PC-9 (cell line): ENCODE data around the gene FAF1. TPM values are rescaled to one million over a fixed set of nuclear protein-coding genes. Genes with fewer than 3 reads are reported as not detected.
"Not testable (repeated sequence)": the region's sequence is repeated elsewhere in the genome, so short reads cannot be mapped to it uniquely, and the experiment has no call there.

ENCODE experiments used
- BruUV-seq: library from RNA; stranded (reverse); fragments of 400-500 nt; replicated peaks from 2 replicates; lab custom pipeline; 2021; lab: Mats Ljungman, UMichigan
- CTCF ChIA-PET: fragments of 300-600 bp; sonication (Branson Sonifier 250); formaldehyde crosslinking; loops from one replicate; lab custom pipeline; 2022; ENCODE audit warnings: antibody characterized with exemption; lab: Charles Lee
- POLR2A ChIA-PET: fragments of 300-600 bp; sonication (Branson Sonifier 250); formaldehyde crosslinking; loops from one replicate; lab custom pipeline; 2022; ENCODE audit warnings: antibody characterized with exemption; ENCODE audit not compliant: unreplicated experiment; lab: Charles Lee
- DNase-seq, 2 experiments: peaks; one replicate each; pipeline versions ENCODE4 v3.0.0 to v3.0.0-alpha.2; 2015 to 2022; ENCODE audit warnings: mixed read lengths in 1 of 2
- H2AFZ ChIP-seq: fragments of 200-600 bp; sonication (generic); 2 replicates; pipeline ENCODE4 v1.8.1; 2017; ENCODE audit warnings: antibody characterized with exemption
- H3F3A ChIP-seq: fragments of 200-600 bp; sonication (generic); 2 replicates; pipeline ENCODE4 v1.8.1; 2017; ENCODE audit warnings: antibody characterized with exemption, mild to moderate bottlenecking, low read depth; ENCODE audit not compliant: insufficient read depth
- H3K27ac ChIP-seq: fragments of 200-600 bp; sonication (generic); 2 replicates; pipeline ENCODE4 v1.6.1; 2016; ENCODE audit warnings: mixed run types
- H3K27me3 ChIP-seq: fragments of 200-600 bp; sonication (generic); 2 replicates; pipeline ENCODE4 v1.6.1; 2016; ENCODE audit warnings: low read depth, mixed run types; ENCODE audit not compliant: insufficient read depth
- H3K36me3 ChIP-seq: fragments of 200-600 bp; sonication (generic); 2 replicates; pipeline ENCODE4 v1.6.1; 2016; ENCODE audit warnings: low read depth, mixed run types
- H3K4me1 ChIP-seq: fragments of 200-600 bp; sonication (generic); replicated peaks from 2 replicates; pipeline ENCODE4 v1.6.1; 2016; ENCODE audit warnings: mixed run types; ENCODE audit not compliant: insufficient read depth
- H3K4me2 ChIP-seq: fragments of 200-600 bp; sonication (generic); 2 replicates; pipeline ENCODE4 v1.6.1; 2017; ENCODE audit warnings: mixed run types
- H3K4me3 ChIP-seq: fragments of 200-600 bp; sonication (generic); 2 replicates; pipeline ENCODE4 v1.6.1; 2016; ENCODE audit warnings: mixed run types
- H3K79me2 ChIP-seq: fragments of 200-600 bp; sonication (generic); 2 replicates; pipeline ENCODE4 v1.6.1; 2017; ENCODE audit warnings: low read depth, mixed run types
- H3K9me2 ChIP-seq: fragments of 200-600 bp; sonication (generic); 2 replicates; pipeline ENCODE4 v1.8.1; 2017; ENCODE audit warnings: mild to moderate bottlenecking; ENCODE audit not compliant: insufficient read depth
- H3K9me3 ChIP-seq: fragments of 200-600 bp; sonication (generic); 2 replicates; pipeline ENCODE4 v1.8.1; 2016; ENCODE audit warnings: low read depth; ENCODE audit not compliant: insufficient read depth
- H4K20me1 ChIP-seq: fragments of 200-600 bp; sonication (generic); 2 replicates; pipeline ENCODE4 v1.8.1; 2017; ENCODE audit not compliant: insufficient read depth
- EZH2 ChIP-seq: fragments of 200-600 bp; sonication (generic); IDR thresholded peaks from 2 replicates; pipeline ENCODE4 v1.8.0; 2017; ENCODE audit warnings: antibody characterized with exemption, low read depth
- intact Hi-C: fragments of 100-400 bp; cut with micrococcal nuclease; formaldehyde crosslinking; loops from one replicate; pipeline ENCODE4 v1.10.0; 2022; ENCODE audit not compliant: unreplicated experiment
- total RNA-seq: library from RNA; stranded (reverse); gene quantifications from 2 replicates; pipeline ENCODE4 v1.2.3, GENCODE V29; 2021
- TF ChIP-seq, protein P1 (sequence below): fragments of 200-600 bp; sonication (generic); conservative IDR thresholded peaks from 2 replicates; pipeline ENCODE4 v1.6.1; 2017; ENCODE audit warnings: mixed run types, antibody characterized with exemption, mild to moderate bottlenecking, moderate library complexity

The FAF1 gene
- total RNA-seq, 1 experiment from 2014 or later: 105 TPM

DNA sequence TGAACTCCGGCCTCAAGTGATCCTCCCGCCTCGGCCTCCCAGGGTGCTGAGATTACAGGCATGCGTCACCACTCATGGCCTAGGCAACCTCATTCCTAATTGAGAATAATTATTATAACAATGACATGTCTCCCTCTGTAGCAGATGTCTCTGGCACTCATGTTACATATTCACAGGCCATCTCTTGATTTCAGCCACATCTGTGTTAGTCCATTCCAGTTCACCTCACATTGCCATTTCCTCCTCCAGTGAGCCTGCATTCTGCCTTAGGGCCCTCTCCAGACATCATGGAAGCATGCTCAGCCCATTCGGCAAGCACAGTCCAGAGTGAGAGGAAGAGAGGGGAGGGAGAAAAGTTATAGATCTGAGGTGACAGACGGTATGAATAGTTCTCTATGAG is 42.4 kb upstream of the FAF1 start:
- no peak overlapping the region for H2AFZ ChIP-seq
- no peak overlapping the region for H3K4me2 ChIP-seq
- no peaks in the 10 kb centered on the region for H3K79me2 ChIP-seq
- TF ChIP-seq, protein P1, sequence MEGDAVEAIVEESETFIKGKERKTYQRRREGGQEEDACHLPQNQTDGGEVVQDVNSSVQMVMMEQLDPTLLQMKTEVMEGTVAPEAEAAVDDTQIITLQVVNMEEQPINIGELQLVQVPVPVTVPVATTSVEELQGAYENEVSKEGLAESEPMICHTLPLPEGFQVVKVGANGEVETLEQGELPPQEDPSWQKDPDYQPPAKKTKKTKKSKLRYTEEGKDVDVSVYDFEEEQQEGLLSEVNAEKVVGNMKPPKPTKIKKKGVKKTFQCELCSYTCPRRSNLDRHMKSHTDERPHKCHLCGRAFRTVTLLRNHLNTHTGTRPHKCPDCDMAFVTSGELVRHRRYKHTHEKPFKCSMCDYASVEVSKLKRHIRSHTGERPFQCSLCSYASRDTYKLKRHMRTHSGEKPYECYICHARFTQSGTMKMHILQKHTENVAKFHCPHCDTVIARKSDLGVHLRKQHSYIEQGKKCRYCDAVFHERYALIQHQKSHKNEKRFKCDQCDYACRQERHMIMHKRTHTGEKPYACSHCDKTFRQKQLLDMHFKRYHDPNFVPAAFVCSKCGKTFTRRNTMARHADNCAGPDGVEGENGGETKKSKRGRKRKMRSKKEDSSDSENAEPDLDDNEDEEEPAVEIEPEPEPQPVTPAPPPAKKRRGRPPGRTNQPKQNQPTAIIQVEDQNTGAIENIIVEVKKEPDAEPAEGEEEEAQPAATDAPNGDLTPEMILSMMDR: no peak
- H3K27ac ChIP-seq: no peak overlapping the region
- H4K20me1 ChIP-seq: no peaks in the 10 kb centered on the region
- no TSS peak for BruUV-seq
- ChIA-PET CTCF (no interaction called here), POLR2A (interaction anchor here (0.6 kb wide), 1 partner anchor 98 kb away, joined by 4 read pairs; no protein-coding TSS in a partner anchor)
- H3K4me3 ChIP-seq: no peak overlapping the region
- intact Hi-C loops: no loop called here
- DNase-seq: no peak
- no peaks in the 10 kb centered on the region for H3K4me1 ChIP-seq
- H3K27me3 ChIP-seq: no peaks in the 10 kb centered on the region
- H3F3A ChIP-seq: no peaks in the 10 kb centered on the region
- H3K9me2 ChIP-seq: no peaks in the 10 kb centered on the region
- H3K36me3 ChIP-seq: no peaks in the 10 kb centered on the region
- H3K9me3 ChIP-seq: no peaks in the 10 kb centered on the region

DNA sequence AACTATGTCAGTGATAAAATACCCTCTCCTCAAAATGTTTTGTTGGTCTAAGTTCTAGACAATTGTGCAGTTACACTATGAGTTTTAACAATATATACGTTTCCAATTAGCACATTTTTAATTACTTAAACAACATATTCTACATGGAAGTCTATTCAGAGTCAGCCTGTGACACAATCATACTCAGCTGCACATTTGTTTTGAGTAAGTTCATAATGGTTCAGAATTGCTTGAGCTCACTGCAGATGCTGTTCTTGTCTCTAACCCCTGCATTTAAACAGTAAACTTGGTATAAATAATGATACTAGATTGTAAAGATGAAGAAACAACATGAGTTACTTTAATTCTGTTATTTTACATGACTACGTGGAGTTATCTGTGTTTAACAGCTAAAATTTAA is 40.6 kb upstream of the FAF1 start:
- Histone ChIP-seq H3K79me2 (no peaks in the 10 kb centered on the region), H2AFZ (no peak overlapping the region), H3F3A (no peaks in the 10 kb centered on the region), H3K4me2 (no peak overlapping the region), H3K36me3 (no peaks in the 10 kb centered on the region), H3K9me2 (no peaks in the 10 kb centered on the region), H3K27ac (no peak overlapping the region), H3K4me3 (no peak overlapping the region), H3K9me3 (no peaks in the 10 kb centered on the region), H3K4me1 (no peaks in the 10 kb centered on the region), H3K27me3 (no peaks in the 10 kb centered on the region), H4K20me1 (no peaks in the 10 kb centered on the region)
- intact Hi-C loops: no loop called here
- CTCF ChIA-PET: no interaction called here
- no peak for DNase-seq
- no TSS peak for BruUV-seq
- no peak for TF ChIP-seq EZH2
- TF ChIP-seq, protein P1: no peak
- POLR2A ChIA-PET: no interaction called here

DNA sequence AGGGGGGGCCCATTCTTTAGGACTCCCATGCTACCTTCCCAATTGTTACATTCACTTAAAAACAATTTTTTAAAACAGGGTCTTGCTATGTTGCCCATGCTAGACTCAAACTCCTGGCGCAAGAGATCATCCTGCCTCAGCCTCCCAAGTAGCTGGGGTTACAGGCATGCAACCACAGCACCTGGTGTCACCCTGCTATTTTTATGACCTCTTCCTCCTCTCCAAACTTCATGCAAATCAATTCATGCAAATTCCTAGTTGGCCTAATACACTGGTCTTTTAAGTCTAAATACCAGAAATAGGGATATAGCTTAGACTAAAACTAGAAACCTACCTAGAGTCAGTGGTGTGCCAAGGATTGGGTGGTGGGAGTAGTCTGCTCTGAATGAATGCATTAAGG is 40.1 kb upstream of the FAF1 start:
- Histone ChIP-seq H3K27me3 (no peaks in the 10 kb centered on the region), H2AFZ (no peak overlapping the region), H3K4me2 (no peak overlapping the region), H3K36me3 (no peaks in the 10 kb centered on the region), H4K20me1 (no peaks in the 10 kb centered on the region), H3K4me1 (no peaks in the 10 kb centered on the region), H3K79me2 (no peaks in the 10 kb centered on the region), H3F3A (no peaks in the 10 kb centered on the region), H3K4me3 (no peak overlapping the region), H3K9me2 (no peaks in the 10 kb centered on the region), H3K9me3 (no peaks in the 10 kb centered on the region), H3K27ac (no peak overlapping the region)
- TF ChIP-seq, protein P1: no peak
- no peak for TF ChIP-seq EZH2
- no peak for DNase-seq
- BruUV-seq: no TSS peak
- intact Hi-C loops: no loop called here
- ChIA-PET POLR2A (no interaction called here), CTCF (no interaction called here)

DNA sequence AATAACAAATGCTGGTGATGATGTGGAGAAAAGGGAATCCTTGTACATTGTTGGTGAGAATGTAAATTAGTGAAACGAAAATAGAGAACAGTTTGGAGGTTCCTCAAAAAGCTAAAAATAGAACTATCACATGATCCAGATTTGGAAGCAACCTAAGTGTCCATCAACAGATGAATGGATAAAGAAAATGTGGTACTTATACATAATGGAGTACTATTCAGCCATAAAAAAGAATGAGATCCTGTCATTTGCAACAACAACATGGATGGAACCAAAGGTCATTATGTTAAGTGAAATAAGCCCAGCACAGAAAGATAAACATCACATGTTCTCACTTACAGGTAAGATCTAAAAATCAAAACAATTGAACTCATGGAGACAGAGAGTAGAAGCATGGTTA is 39.3 kb upstream of the FAF1 start:
- DNase-seq, H3K4me3 ChIP-seq, BruUV-seq, H3F3A ChIP-seq, intact Hi-C loops, H3K79me2 ChIP-seq, H3K9me3 ChIP-seq, H3K27ac ChIP-seq, H3K4me1 ChIP-seq, H3K4me2 ChIP-seq, H3K9me2 ChIP-seq, H4K20me1 ChIP-seq, CTCF ChIA-PET, H2AFZ ChIP-seq, POLR2A ChIA-PET, H3K27me3 ChIP-seq, H3K36me3 ChIP-seq: not testable (repeated sequence)
